ENCODE data around the gene PODXL2.

PODXL2 gene

DNA sequence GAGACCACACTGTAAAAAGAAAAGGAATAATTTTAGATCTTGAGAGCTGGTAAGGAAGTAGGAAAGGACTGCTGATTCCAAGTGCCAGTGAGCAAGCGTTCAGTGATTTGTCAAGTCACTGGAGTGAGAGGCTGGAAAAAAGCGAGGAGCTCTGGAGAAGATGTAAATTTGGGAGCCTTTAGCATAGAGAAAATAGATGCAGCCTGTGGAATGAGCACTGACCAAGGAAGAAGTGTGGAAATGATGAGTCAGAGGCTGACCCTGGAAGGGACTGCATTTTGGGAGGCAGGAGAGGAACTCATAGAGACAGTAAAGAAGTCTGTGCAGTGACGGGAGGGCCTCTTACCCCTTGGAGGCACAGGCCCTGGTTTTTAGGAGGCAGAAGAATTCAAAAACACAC, 26.7 kb downstream of the PODXL2 start:
- no peak for DNase-seq (ENCODE audit: low spot score)

DNA sequence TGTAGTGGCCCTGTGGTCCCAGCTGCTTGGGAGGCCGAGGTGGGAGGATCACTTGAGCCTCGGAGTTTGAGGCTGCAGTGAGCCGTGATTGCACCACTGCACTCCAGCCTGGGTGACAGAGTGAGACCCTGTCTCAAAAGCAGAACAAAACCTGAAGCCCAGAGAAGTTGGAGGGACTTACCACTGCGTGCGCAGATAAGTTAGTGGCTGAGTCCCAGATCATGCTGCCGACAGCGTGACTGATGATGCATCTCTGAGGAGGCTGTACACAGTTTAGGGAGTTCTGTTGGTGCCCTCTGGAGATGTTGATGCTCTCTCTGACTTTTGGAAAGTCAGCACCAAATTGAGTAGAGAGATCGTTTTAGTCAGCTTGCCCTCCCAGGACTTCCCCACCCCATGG, 27.9 kb downstream of the PODXL2 start:
- no peak for DNase-seq (ENCODE audit: low spot score)

DNA sequence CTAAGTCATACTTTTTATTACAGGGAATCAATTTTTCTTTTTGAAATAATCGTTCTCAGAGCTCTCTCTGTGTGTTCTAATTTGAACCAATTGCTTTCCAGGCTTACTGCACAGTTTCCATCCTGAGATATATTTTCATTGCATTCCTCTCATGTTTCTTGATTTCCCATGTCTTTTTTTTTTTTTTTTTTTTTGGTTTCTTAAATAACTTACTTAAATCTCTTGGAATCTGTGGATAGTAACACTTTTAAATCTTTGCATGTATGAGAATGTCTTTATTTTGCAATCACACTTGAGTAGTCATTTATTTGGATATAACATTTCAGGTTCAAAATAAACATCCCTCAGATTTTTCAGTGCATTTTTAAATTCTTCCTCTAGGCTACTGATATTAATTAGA, 29.2 kb downstream of the PODXL2 start:
- no peak for DNase-seq (ENCODE audit: low spot score)

DNA sequence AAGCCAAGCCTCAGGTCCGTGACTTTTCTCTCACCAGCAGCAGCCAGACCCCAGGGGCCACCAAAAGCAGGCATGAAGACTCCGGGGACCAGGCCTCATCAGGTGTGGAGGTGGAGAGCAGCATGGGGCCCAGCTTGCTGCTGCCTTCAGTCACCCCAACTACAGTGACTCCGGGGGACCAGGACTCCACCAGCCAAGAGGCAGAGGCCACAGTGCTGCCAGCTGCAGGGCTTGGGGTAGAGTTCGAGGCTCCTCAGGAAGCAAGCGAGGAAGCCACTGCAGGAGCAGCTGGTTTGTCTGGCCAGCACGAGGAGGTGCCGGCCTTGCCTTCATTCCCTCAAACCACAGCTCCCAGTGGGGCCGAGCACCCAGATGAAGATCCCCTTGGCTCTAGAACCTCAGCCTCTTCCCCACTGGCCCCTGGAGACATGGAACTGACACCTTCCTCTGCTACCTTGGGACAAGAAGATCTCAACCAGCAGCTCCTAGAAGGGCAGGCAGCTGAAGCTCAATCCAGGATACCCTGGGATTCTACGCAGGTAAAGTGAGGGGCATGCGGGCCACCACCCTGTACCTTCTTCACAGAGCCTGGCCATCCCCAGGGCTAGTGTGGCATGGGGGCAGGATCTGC, 31.8 kb downstream of the PODXL2 start:
- no peak for DNase-seq (ENCODE audit: low spot score)

GRCh38 chr3:127661600-127661999, 32.6 kb downstream of the PODXL2 start:
- DNase-seq (ENCODE audit: low spot score): no peak

DNA sequence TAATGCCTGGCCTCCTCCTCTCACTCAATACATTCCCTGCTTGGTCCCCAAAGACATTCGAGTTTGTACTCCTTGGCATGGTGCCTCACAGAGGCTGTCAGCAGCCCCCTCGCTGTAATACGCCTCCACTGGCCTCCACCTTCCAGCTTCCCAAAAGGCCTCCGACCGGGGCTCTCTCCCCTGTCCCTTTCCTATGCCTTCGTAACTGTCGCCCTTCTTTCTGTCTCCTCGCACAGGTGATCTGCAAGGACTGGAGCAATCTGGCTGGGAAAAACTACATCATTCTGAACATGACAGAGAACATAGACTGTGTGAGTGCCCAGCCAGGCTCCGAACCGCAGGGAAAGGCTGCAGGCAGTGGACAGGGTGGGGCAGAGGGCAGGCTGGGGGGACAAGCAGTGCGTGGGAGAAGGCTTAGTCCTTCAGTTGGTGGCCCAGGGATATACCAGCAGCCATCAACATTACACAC, 33.0 kb downstream of the PODXL2 start:
- DNase-seq (ENCODE audit: low spot score): no peak

DNA sequence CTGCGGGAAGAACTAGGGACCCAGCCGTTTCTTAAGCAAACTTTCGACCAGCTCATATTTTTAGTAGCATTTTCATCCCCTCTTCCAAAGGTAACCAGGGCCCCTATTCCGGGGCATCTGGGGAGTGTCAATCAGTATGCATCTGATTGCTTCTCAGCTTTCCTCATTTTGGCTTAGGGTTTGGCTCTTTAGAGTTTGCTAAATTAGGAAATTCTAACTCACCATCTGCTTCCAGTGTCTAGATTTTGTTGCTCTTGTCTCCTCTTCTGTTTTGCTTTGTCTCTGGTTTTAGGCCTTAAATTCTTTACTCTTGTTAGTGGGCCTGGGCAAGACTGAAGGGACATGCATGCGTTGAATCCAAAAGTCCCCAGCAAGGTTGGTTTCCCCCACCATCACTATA, 34.2 kb downstream of the PODXL2 start:
- DNase-seq (ENCODE audit: low spot score): no peak

- no peak for DNase-seq (ENCODE audit: low spot score)
Observed at GRCh38 chr3:127665165-127665564, 36.2 kb downstream of the PODXL2 start.

DNA sequence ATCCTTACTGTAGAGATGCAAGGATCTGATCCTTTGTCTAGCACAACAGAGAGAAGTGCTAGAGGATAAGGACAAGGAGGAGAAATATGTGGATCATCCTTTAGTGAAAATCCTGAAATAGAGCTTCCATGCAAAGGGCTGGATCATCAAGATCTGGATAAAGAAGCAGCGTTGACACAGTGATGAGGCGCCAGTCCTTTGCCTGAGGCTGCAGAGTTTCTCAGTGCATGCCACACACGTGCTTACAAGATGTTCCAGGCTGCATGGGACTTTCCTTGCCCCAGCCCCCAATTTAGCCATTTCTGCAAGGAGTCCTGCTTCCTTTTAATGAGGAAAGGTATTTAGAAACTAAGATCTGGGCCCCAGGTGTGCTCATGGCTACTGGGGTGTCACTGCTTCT, 36.6 kb downstream of the PODXL2 start:
- no peak for DNase-seq (ENCODE audit: low spot score)

DNA sequence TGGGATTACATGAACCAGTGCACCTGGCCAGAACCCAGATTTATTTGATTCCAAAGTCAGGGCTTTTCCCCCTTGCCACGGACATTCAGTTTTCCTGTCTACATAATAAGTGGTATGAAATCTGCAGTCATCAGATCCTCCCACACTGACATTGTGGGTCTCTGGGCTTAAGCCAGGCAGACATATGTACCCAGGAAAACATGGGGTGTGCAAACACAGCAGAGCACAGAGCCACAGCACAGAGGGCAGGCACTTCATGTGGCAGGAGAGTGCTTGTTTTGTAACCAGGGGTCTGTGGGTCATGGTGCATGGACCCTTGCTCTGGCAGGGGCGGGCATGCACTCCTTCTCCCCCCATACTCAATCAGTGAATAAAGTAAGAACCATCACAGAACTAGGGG, 37.7 kb downstream of the PODXL2 start:
- DNase-seq (ENCODE audit: low spot score): no peak

GRCh38 chr3:127667119-127667681, 38.2 kb downstream of the PODXL2 start:
- DNase-seq (ENCODE audit: low spot score): peak; percentile 35

DNA sequence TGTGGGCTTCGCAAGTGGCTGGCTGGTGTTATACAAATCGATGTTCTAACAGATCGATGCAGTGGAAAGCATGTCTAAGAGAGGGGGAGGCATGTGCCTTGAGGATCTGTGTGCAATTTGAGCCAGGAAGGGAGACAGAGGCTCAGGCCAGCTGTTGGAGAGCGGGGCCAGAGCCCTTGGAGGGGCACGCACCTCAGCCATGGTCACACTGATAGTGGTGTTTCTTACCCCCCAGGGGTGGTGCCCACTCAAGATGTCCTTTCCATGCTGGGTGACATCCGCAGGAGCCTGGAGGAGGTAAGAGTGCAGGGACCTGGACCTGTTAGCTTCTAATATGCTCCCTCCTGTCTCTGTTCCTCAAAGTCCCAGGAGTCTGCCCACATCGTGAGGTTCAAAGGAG, 39.9 kb downstream of the PODXL2 start:
- DNase-seq (ENCODE audit: low spot score): no peak

DNA sequence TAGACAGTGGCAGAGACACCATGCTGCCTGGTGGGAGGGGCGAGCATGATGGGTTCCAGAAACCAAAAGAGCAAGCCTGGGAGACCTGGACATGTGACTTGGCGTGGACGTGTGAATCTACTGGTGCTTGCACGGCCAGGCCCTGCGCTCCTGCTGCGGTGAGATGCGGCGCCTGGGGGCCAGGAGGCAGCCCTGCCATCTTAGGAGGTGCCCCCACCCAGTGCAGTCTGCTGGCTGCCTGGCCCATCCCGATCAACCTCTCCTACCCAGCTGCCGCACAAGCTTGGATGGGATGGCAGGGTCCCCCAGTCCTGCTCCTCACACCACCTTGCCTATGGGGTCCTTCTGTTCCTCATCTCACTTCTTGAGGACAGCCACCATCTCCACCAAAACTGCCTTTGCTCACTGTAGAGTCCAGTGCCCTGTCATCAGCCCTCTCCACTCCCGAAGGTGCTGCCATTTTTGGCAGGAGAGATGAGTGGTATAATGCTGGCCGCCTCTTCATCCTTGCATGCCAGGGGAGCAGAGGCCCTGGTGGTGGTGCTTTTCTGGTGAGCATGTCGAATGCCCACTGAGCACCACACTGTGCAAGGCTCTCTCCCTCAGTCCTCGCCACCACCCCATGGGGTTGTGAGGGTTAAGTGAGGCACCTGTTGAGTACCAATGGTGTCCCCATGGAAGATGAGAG, 40.7 kb downstream of the PODXL2 start:
- no peak for DNase-seq (ENCODE audit: low spot score)

GRCh38 chr3:127670229-127670559, 41.2 kb downstream of the PODXL2 start:
- no peak for DNase-seq (ENCODE audit: low spot score)

GRCh38 chr3:127670761-127671522, 42.0 kb downstream of the PODXL2 start:
- DNase-seq (ENCODE audit: low spot score): no peak

GRCh38 chr3:127671523-127672428, 42.8 kb downstream of the PODXL2 start:
- DNase-seq (ENCODE audit: low spot score): no peak

- DNase-seq (ENCODE audit: low spot score): peak; percentile 71
Observed at GRCh38 chr3:127672429-127673190, 43.6 kb downstream of the PODXL2 start, which contains the start of gene ABTB1. Gene ABTB1, plus strand, starts transcription at chr3:127672952. Its CDS starts 74 bp downstream, at chr3:127673026.

GRCh38 chr3:127673191-127674100, 44.5 kb downstream of the PODXL2 start:
- DNase-seq (ENCODE audit: low spot score): no peak

DNA sequence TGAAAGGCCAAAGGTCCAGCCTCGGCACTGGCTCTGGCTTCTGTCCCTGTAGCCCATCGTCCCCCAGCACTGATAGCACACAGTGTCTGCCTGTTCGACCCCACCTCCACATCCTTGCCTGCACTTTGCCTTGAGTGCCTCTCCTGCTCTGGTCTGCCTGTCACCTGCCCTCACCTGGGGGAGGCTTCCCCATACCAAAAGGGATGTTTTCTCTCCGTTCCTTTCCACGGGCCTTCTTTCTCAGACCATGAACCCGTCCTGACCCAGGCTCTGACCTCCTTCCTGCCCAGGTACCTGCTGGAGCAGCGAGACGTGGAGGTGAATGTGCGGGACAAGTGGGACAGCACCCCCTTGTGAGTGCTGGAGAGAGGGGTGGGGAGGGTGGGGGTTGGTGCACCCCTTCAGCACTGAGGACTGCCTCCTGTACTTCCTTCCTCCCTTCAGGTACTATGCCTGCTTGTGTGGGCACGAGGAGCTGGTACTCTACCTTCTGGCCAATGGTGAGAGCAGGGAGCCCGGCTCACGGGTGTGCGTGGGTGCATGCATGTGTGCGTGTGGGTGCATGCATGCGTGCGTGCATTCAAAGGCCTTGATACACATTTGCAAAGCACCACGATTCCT, 45.2 kb downstream of the PODXL2 start:
- DNase-seq (ENCODE audit: low spot score): peak; percentile 65
